GM23248 (cell line): ENCODE measurements around the gene OR9G1. TPM values are rescaled to one million over a fixed set of nuclear protein-coding genes. Genes with fewer than 3 reads are reported as not detected.
"Not testable (repeated sequence)": the region's sequence is repeated elsewhere in the genome, so short reads cannot be mapped to it uniquely, and the experiment has no call there.

Experiments
- DNase-seq: peaks from one replicate; pipeline ENCODE4 v3.0.0-alpha.2; 2015
- H2AFZ ChIP-seq: fragments of 200-600 bp; sonication (generic); 2 replicates; pipeline ENCODE4 v1.6.1; 2016; ENCODE audit warnings: antibody characterized with exemption
- H3F3A ChIP-seq: fragments of 200-600 bp; sonication (generic); 2 replicates; pipeline ENCODE4 v1.6.1; 2016; ENCODE audit warnings: mild to moderate bottlenecking, antibody characterized with exemption, mixed run types; ENCODE audit not compliant: insufficient read depth
- H3K27ac ChIP-seq: fragments of 200-600 bp; sonication (generic); 2 replicates; pipeline ENCODE4 v1.5.1; 2016; ENCODE audit warnings: mild to moderate bottlenecking
- H3K27me3 ChIP-seq: fragments of 200-600 bp; sonication (generic); replicated peaks from 2 replicates; pipeline ENCODE4 v1.6.1; 2016; ENCODE audit warnings: mild to moderate bottlenecking; ENCODE audit not compliant: insufficient read depth
- H3K36me3 ChIP-seq: fragments of 200-600 bp; sonication (generic); 2 replicates; pipeline ENCODE4 v1.6.1; 2016; ENCODE audit warnings: low read depth, mild to moderate bottlenecking
- H3K4me1 ChIP-seq: fragments of 200-600 bp; sonication (generic); 2 replicates; pipeline ENCODE4 v1.6.1; 2016; ENCODE audit warnings: mild to moderate bottlenecking; ENCODE audit not compliant: insufficient read depth
- H3K4me2 ChIP-seq: fragments of 200-600 bp; sonication (generic); one replicate; pipeline ENCODE4 v1.6.1; 2016; ENCODE audit warnings: mild to moderate bottlenecking; ENCODE audit not compliant: unreplicated experiment
- H3K4me3 ChIP-seq: fragments of 200-600 bp; sonication (generic); 2 replicates; pipeline ENCODE4 v1.5.1; 2016; ENCODE audit warnings: mild to moderate bottlenecking
- H3K79me2 ChIP-seq: fragments of 200-600 bp; sonication (generic); 2 replicates; pipeline ENCODE4 v1.6.1; 2016; ENCODE audit warnings: mild to moderate bottlenecking; ENCODE audit not compliant: insufficient read depth
- H3K9ac ChIP-seq: fragments of 200-600 bp; sonication (generic); 2 replicates; pipeline ENCODE4 v1.6.1; 2016; ENCODE audit warnings: mild to moderate bottlenecking
- H3K9me2 ChIP-seq: fragments of 200-600 bp; sonication (generic); 2 replicates; pipeline ENCODE4 v1.6.1; 2016; ENCODE audit warnings: mixed run types, mild to moderate bottlenecking, moderate library complexity; ENCODE audit not compliant: insufficient read depth
- H3K9me3 ChIP-seq: fragments of 200-600 bp; sonication (generic); one replicate; pipeline ENCODE4 v1.6.1; 2017; ENCODE audit warnings: low read depth
- H4K20me1 ChIP-seq: fragments of 200-600 bp; sonication (generic); 2 replicates; pipeline ENCODE4 v1.6.0; 2016; ENCODE audit not compliant: insufficient read depth
- EZH2 ChIP-seq: fragments of 200-600 bp; sonication (generic); IDR thresholded peaks from 2 replicates; pipeline ENCODE4 v1.6.1; 2018; ENCODE audit warnings: antibody characterized with exemption, mild to moderate bottlenecking; ENCODE audit not compliant: insufficient read depth, poor library complexity, severe bottlenecking
- EZH2phosphoT487 ChIP-seq: fragments of 200-600 bp; sonication (generic); IDR thresholded peaks from 2 replicates; pipeline ENCODE4 v1.6.1; 2018; ENCODE audit warnings: antibody characterized with exemption, moderate library complexity, mild to moderate bottlenecking, low read depth; ENCODE audit not compliant: insufficient read depth
- WGBS, 2 experiments: methylation state at CpG; one replicate each; pipeline ENCODE4 v1.1.6; 2015 to 2017; ENCODE audit warnings: low lambda C conversion rate in 2 of 2, low coverage in 1 of 2; ENCODE audit errors: missing lambda C conversion rate in 2 of 2; 5-methylcytosine and 5-hydroxymethylcytosine counted together
- in situ Hi-C: fragments of 300-500 bp; cut with MboI; formaldehyde crosslinking; loops from 2 replicates; pipeline ENCODE4 v1.15.0; 2020
- polyA plus RNA-seq: library from polyadenylated mRNA; unstranded; fragments of >200 nt; fragmentation: Nextera tagmentation; extraction: Ambion mirVana; gene quantifications from 2 replicates; pipeline ENCODE4 v1.2.1, GENCODE V29; 2016
- total RNA-seq: library from RNA; depleted of rRNA; stranded (reverse); fragments of >200 nt; shearing (Covaris generic); gene quantifications from 2 replicates; pipeline ENCODE4 v1.2.3, GENCODE V29; 2014; rRNA removed

The OR9G1 gene
- total RNA-seq (not detected in 2 replicates), polyA plus RNA-seq (not detected in 2 replicates)

GRCh38 chr11:56698795-56699194 lies at the start of gene OR9G1:
Gene OR9G1 (plus strand): TSS chr11:56699095. CDS start chr11:56700388, 1,293 bp downstream.
- Histone ChIP-seq H3K4me1 (no peaks in the 10 kb centered on the region), H4K20me1 (no peaks in the 10 kb centered on the region), H3K9me2 (0 out of 2 replicates have a peak, but pooled peaks cover 5% of the 10 kb centered on the region), H3K9me3 (no peaks in the 10 kb centered on the region), H3K79me2 (no peaks in the 10 kb centered on the region), H3F3A (no peaks in the 10 kb centered on the region), H3K36me3 (no peaks in the 10 kb centered on the region), H3K4me3 (no peak within 1 kb of the TSS), H2AFZ (no peak within 1 kb of the TSS), H3K27ac (no peak within 1 kb of the TSS), H3K9ac (no peak within 1 kb of the TSS), H3K27me3 (no peaks in the 10 kb centered on the region), H3K4me2 (no peak within 1 kb of the TSS)
- DNase-seq: no peak
- 4 to 9% methylated on average over 1 of the region's 1 CpG for WGBS, 2 experiments
- in situ Hi-C loops: no loop called here
- TF ChIP-seq EZH2phosphoT487 (no peak), EZH2 (no peak)

- no peaks in the 10 kb centered on the region for H3K36me3 ChIP-seq
- in situ Hi-C loops: no loop called here
- H4K20me1 ChIP-seq: no peaks in the 10 kb centered on the region
- no peak overlapping the region for H2AFZ ChIP-seq
- H3K27ac ChIP-seq: no peak overlapping the region
- H3F3A ChIP-seq: no peaks in the 10 kb centered on the region
- H3K4me1 ChIP-seq: no peaks in the 10 kb centered on the region
- DNase-seq: no peak
- H3K4me2 ChIP-seq: no peak overlapping the region
- no peak overlapping the region for H3K4me3 ChIP-seq
- TF ChIP-seq EZH2phosphoT487: no peak
- no peak for TF ChIP-seq EZH2
- H3K9ac ChIP-seq: no peak overlapping the region
- H3K27me3 ChIP-seq: no peaks in the 10 kb centered on the region
- H3K9me2 ChIP-seq: no peaks in the 10 kb centered on the region
- H3K79me2 ChIP-seq: no peaks in the 10 kb centered on the region
- WGBS, 2 experiments: 2 to 3% methylated on average over 3 of the region's 3 CpGs
- no peaks in the 10 kb centered on the region for H3K9me3 ChIP-seq
These were observed 39.1 kb upstream of the OR9G1 start for GRCh38 chr11:56659755-56660154.

GRCh38 chr11:56663386-56663785 lies 35.5 kb upstream of the OR9G1 start, which contains the start of gene OR5AR1:
Gene OR5AR1 (plus strand): TSS chr11:56663686. CDS start chr11:56663686, 0 bp downstream.
- H3F3A ChIP-seq: no peaks in the 10 kb centered on the region
- H3K9me2 ChIP-seq: no peaks in the 10 kb centered on the region
- H3K4me1 ChIP-seq: no peaks in the 10 kb centered on the region
- no peak within 1 kb of the TSS for H3K4me2 ChIP-seq
- H2AFZ ChIP-seq: no peak within 1 kb of the TSS
- no peak for TF ChIP-seq EZH2phosphoT487
- no peak for TF ChIP-seq EZH2
- H3K9ac ChIP-seq: no peak within 1 kb of the TSS
- no peaks in the 10 kb centered on the region for H3K79me2 ChIP-seq
- H3K36me3 ChIP-seq: no peaks in the 10 kb centered on the region
- no peak within 1 kb of the TSS for H3K27ac ChIP-seq
- no peak for DNase-seq
- WGBS, 2 experiments: 12 to 17% methylated on average over 2 of the region's 2 CpGs
- no peaks in the 10 kb centered on the region for H3K27me3 ChIP-seq
- no peak within 1 kb of the TSS for H3K4me3 ChIP-seq
- in situ Hi-C loops: no loop called here
- H3K9me3 ChIP-seq: no peaks in the 10 kb centered on the region
- H4K20me1 ChIP-seq: no peaks in the 10 kb centered on the region

GRCh38 chr11:56670984-56671383 lies 27.9 kb upstream of the OR9G1 start:
- Histone ChIP-seq H3F3A (no peaks in the 10 kb centered on the region), H3K36me3 (no peaks in the 10 kb centered on the region), H3K4me1 (no peaks in the 10 kb centered on the region), H3K9me2 (no peaks in the 10 kb centered on the region), H2AFZ (no peak overlapping the region), H3K9ac (no peak overlapping the region), H3K4me2 (no peak overlapping the region), H3K27me3 (no peaks in the 10 kb centered on the region), H4K20me1 (no peaks in the 10 kb centered on the region), H3K79me2 (no peaks in the 10 kb centered on the region), H3K27ac (no peak overlapping the region), H3K9me3 (no peaks in the 10 kb centered on the region), H3K4me3 (no peak overlapping the region)
- DNase-seq: no peak
- TF ChIP-seq EZH2phosphoT487 (no peak), EZH2 (no peak)
- in situ Hi-C loops: no loop called here
- 21 to 23% methylated on average over 2 of the region's 2 CpGs for WGBS, 2 experiments

GRCh38 chr11:56688554-56689100 lies 10.3 kb upstream of the OR9G1 start:
- H3K79me2 ChIP-seq: no peaks in the 10 kb centered on the region
- WGBS, 2 experiments: 0 to 4% methylated on average over 1 of the region's 1 CpG
- in situ Hi-C loops: no loop called here
- no peak overlapping the region for H3K4me2 ChIP-seq
- H3F3A ChIP-seq: no peaks in the 10 kb centered on the region
- TF ChIP-seq EZH2 (no peak), EZH2phosphoT487 (no peak)
- H3K27ac ChIP-seq: no peak overlapping the region
- H3K9ac ChIP-seq: no peak overlapping the region
- H4K20me1 ChIP-seq: no peaks in the 10 kb centered on the region
- no peaks in the 10 kb centered on the region for H3K4me1 ChIP-seq
- H3K9me2 ChIP-seq: no peaks in the 10 kb centered on the region
- H3K27me3 ChIP-seq: no peaks in the 10 kb centered on the region
- no peak overlapping the region for H3K4me3 ChIP-seq
- H2AFZ ChIP-seq: no peak overlapping the region
- H3K9me3 ChIP-seq: no peaks in the 10 kb centered on the region
- DNase-seq: no peak
- H3K36me3 ChIP-seq: no peaks in the 10 kb centered on the region

- in situ Hi-C loops, H3F3A ChIP-seq: not testable (repeated sequence)
- 38 to 46% methylated on average over 3 of the region's 3 CpGs for WGBS, 2 experiments
These were observed 7.7 kb upstream of the OR9G1 start for GRCh38 chr11:56691179-56691578.

More at GRCh38 chr11:56691179-56691578, 7.7 kb upstream of the OR9G1 start:
- H3K9me2 ChIP-seq, H3K27me3 ChIP-seq, H3K79me2 ChIP-seq, H3K9ac ChIP-seq, DNase-seq, H3K9me3 ChIP-seq, H3K27ac ChIP-seq, H3K4me1 ChIP-seq, H2AFZ ChIP-seq, H3K4me3 ChIP-seq, H3K4me2 ChIP-seq, H4K20me1 ChIP-seq, H3K36me3 ChIP-seq: not testable (repeated sequence)
